K562 (cell line): ENCODE measurements around the gene FITM1.

Experiments
- LCOR ChIP-seq: sonication (generic); formaldehyde crosslinking; IDR thresholded peaks from 2 replicates; pipeline ENCODE4 v1.8.0; 2022; ENCODE audit warnings: mild to moderate bottlenecking, missing genetic modification reagents
- SRF ChIP-seq, 2 experiments: fragments of 250-450, 450-650 bp in 1 of 2; sonication (Bioruptor Pico) in 1 of 2; sonication (generic) in 1 of 2; formaldehyde crosslinking; IDR thresholded peaks; 2 replicates each; pipeline versions ENCODE4 v1.5.0 to v1.5.1; 2020 to 2022; ENCODE audit warnings: mild to moderate bottlenecking in 1 of 2, missing genetic modification reagents in 1 of 2
- TF ChIP-seq, protein P1 (sequence below), 2 experiments: fragments of 200-800 bp in 1 of 2; sonication (Bioruptor generic) in 1 of 2; sonication (generic) in 1 of 2; formaldehyde crosslinking in 1 of 2; IDR thresholded peaks in 1 of 2; conservative IDR thresholded peaks in 1 of 2; 2 replicates each; pipeline versions ENCODE4 v1.5.0 to v1.6.1; 2016 to 2020; ENCODE audit warnings: missing compliant biosample characterization in 1 of 2, missing genetic modification characterization in 1 of 2, missing genetic modification reagents in 1 of 2
- TF ChIP-seq, protein P2 (sequence below), 3 experiments: IDR thresholded peaks in 2 of 3; conservative IDR thresholded peaks in 1 of 3; 2 replicates each; pipeline ENCODE4 v1.5.1; 2011 to 2012; ENCODE audit warnings: low read length in 3 of 3, mild to moderate bottlenecking in 3 of 3, control low read depth in 2 of 3, improper control_type of control experiment in 1 of 3, inconsistent platforms in 1 of 3, low read depth in 1 of 3, mixed read lengths in 1 of 3, moderate library complexity in 1 of 3; ENCODE audit not compliant: insufficient read depth in 2 of 3

DNA sequence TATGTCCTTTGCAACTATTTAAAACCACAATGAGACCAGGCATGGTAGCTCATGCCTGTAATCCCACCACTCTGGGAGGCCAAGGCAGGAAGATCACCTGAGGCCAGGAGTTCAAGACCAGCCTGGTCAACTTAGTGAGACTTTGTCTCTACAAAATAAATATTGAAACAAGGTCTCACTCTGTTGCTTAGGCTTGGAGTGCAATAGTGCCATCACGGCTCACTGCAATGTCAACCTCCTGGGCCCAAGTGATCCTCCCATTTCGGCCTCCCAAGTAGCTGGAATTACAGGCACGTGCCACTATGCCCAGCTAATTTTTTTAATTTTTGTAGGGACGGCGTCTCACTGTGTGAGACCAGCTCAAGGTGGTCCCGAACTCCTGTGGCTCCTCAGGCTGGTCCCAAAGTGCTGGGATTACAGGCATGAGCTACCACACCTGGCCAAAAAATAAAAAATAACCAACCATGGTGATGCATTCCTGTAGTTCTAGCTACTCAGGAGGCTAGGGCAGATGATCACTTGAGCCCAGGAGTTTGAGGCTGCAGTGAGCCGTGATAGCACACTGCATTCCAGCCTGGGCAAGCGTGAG is 955 bp upstream of the FITM1 start:
- TF ChIP-seq, protein P1, sequence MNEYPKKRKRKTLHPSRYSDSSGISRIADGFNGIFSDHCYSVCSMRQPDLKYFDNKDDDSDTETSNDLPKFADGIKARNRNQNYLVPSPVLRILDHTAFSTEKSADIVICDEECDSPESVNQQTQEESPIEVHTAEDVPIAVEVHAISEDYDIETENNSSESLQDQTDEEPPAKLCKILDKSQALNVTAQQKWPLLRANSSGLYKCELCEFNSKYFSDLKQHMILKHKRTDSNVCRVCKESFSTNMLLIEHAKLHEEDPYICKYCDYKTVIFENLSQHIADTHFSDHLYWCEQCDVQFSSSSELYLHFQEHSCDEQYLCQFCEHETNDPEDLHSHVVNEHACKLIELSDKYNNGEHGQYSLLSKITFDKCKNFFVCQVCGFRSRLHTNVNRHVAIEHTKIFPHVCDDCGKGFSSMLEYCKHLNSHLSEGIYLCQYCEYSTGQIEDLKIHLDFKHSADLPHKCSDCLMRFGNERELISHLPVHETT (CRISPR knock-in tag; conservative IDR thresholded peaks at IDR 0.05 in 1 of 2, IDR thresholded peaks at IDR 0.05 in 1 of 2), result no peak
- TF ChIP-seq SRF (CRISPR knock-in tag; IDR thresholded peaks at IDR 0.05) (no peak), LCOR (CRISPR knock-in tag) (no peak)
- TF ChIP-seq, protein P2, sequence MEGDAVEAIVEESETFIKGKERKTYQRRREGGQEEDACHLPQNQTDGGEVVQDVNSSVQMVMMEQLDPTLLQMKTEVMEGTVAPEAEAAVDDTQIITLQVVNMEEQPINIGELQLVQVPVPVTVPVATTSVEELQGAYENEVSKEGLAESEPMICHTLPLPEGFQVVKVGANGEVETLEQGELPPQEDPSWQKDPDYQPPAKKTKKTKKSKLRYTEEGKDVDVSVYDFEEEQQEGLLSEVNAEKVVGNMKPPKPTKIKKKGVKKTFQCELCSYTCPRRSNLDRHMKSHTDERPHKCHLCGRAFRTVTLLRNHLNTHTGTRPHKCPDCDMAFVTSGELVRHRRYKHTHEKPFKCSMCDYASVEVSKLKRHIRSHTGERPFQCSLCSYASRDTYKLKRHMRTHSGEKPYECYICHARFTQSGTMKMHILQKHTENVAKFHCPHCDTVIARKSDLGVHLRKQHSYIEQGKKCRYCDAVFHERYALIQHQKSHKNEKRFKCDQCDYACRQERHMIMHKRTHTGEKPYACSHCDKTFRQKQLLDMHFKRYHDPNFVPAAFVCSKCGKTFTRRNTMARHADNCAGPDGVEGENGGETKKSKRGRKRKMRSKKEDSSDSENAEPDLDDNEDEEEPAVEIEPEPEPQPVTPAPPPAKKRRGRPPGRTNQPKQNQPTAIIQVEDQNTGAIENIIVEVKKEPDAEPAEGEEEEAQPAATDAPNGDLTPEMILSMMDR (IDR thresholded peaks at IDR 0.05 in 2 of 3, conservative IDR thresholded peaks at IDR 0.05 in 1 of 3; ENCODE audit: insufficient read depth in 2 of 3, low read depth in 1 of 3, low read length in 3 of 3), result no peak
